GM19452 (cell line): ENCODE measurements around the gene ST6GAL1.

Experiments
- ATAC-seq: cut with Tn5 transposase; IDR thresholded peaks from one replicate; pipeline ENCODE4 v1.9.1; 2021; ENCODE audit not compliant: unreplicated experiment

ST6GAL1 gene

GRCh38 chr3:187072102-187072501 is 141.8 kb downstream of the ST6GAL1 start:
- ATAC-seq = no peak

GRCh38 chr3:187072511-187072910 is 142.2 kb downstream of the ST6GAL1 start:
- no peak for ATAC-seq

GRCh38 chr3:187073581-187074098 is 143.3 kb downstream of the ST6GAL1 start:
- ATAC-seq = no peak

GRCh38 chr3:187074846-187075245 is 144.5 kb downstream of the ST6GAL1 start:
- ATAC-seq = no peak

- ATAC-seq = no peak
These were observed 146.0 kb downstream of the ST6GAL1 start for GRCh38 chr3:187076297-187076696.

GRCh38 chr3:187077085-187077484 is 146.8 kb downstream of the ST6GAL1 start:
- ATAC-seq = no peak

- ATAC-seq = no peak
These were observed 147.2 kb downstream of the ST6GAL1 start for GRCh38 chr3:187077537-187077936.

GRCh38 chr3:187079090-187080022 is 149.0 kb downstream of the ST6GAL1 start:
- ATAC-seq = no peak

GRCh38 chr3:187080799-187081450 is 150.6 kb downstream of the ST6GAL1 start:
- ATAC-seq = no peak

GRCh38 chr3:187082758-187083375 is 152.5 kb downstream of the ST6GAL1 start:
- ATAC-seq = no peak

- no peak for ATAC-seq
These were observed 153.8 kb downstream of the ST6GAL1 start for GRCh38 chr3:187084126-187084525.

GRCh38 chr3:187084580-187084979 is 154.3 kb downstream of the ST6GAL1 start:
- no peak for ATAC-seq

- ATAC-seq = no peak
These were observed 154.8 kb downstream of the ST6GAL1 start for GRCh38 chr3:187085021-187085666.

- ATAC-seq = no peak
These were observed 155.6 kb downstream of the ST6GAL1 start for GRCh38 chr3:187085933-187086332.

- ATAC-seq = no peak
These were observed 156.5 kb downstream of the ST6GAL1 start for GRCh38 chr3:187086831-187087230.

GRCh38 chr3:187088701-187089100 is 158.4 kb downstream of the ST6GAL1 start:
- ATAC-seq = no peak

- no peak for ATAC-seq
These were observed 163.0 kb downstream of the ST6GAL1 start for GRCh38 chr3:187093320-187093719.

GRCh38 chr3:187098923-187099512 is 168.7 kb downstream of the ST6GAL1 start:
- ATAC-seq = no peak

GRCh38 chr3:187101184-187102072 is 171.1 kb downstream of the ST6GAL1 start:
- ATAC-seq = no peak
